ENCODE data around the gene APOOL.
"Not testable (repeated sequence)": the region's sequence is repeated elsewhere in the genome, so short reads cannot be mapped to it uniquely, and the experiment has no call there.

Gene APOOL

GRCh38 chrX:85077247-85077646 lies 73.6 kb downstream of the APOOL start:
- in situ Hi-C loops (cut with MboI; ENCODE audit: low sequenced_read_pairs): not testable (repeated sequence)

GRCh38 chrX:85084770-85085393 lies 81.2 kb downstream of the APOOL start:
- in situ Hi-C loops (cut with MboI; ENCODE audit: low sequenced_read_pairs): no loop called here

GRCh38 chrX:85089321-85089840 lies 85.7 kb downstream of the APOOL start:
- in situ Hi-C loops (cut with MboI; ENCODE audit: low sequenced_read_pairs): no loop called here

- in situ Hi-C loops (cut with MboI; ENCODE audit: low sequenced_read_pairs): no loop called here
Observed at GRCh38 chrX:85107407-85107806, 103.7 kb downstream of the APOOL start.

GRCh38 chrX:85108165-85108564 lies 104.5 kb downstream of the APOOL start:
- in situ Hi-C loops (cut with MboI; ENCODE audit: low sequenced_read_pairs): no loop called here

- in situ Hi-C loops (cut with MboI; ENCODE audit: low sequenced_read_pairs): no loop called here
Observed at GRCh38 chrX:85109235-85109634, 105.6 kb downstream of the APOOL start.

GRCh38 chrX:85111347-85111746 lies 107.7 kb downstream of the APOOL start:
- in situ Hi-C loops (cut with MboI; ENCODE audit: low sequenced_read_pairs): no loop called here

- in situ Hi-C loops (cut with MboI; ENCODE audit: low sequenced_read_pairs): no loop called here
Observed at GRCh38 chrX:85112293-85112692, 108.6 kb downstream of the APOOL start.

GRCh38 chrX:85113746-85114145 lies 110.1 kb downstream of the APOOL start:
- in situ Hi-C loops (cut with MboI; ENCODE audit: low sequenced_read_pairs): no loop called here

GRCh38 chrX:85114171-85114570 lies 110.5 kb downstream of the APOOL start:
- in situ Hi-C loops (cut with MboI; ENCODE audit: low sequenced_read_pairs): no loop called here

- in situ Hi-C loops (cut with MboI; ENCODE audit: low sequenced_read_pairs): no loop called here
Observed at GRCh38 chrX:85114776-85115175, 111.1 kb downstream of the APOOL start.

GRCh38 chrX:85115252-85115651 lies 111.6 kb downstream of the APOOL start:
- in situ Hi-C loops (cut with MboI; ENCODE audit: low sequenced_read_pairs): no loop called here

- in situ Hi-C loops (cut with MboI; ENCODE audit: low sequenced_read_pairs): no loop called here
Observed at GRCh38 chrX:85136409-85136808, 132.7 kb downstream of the APOOL start.

- in situ Hi-C loops (cut with MboI; ENCODE audit: low sequenced_read_pairs): no loop called here
Observed at GRCh38 chrX:85139422-85139821, 135.7 kb downstream of the APOOL start.

- in situ Hi-C loops (cut with MboI; ENCODE audit: low sequenced_read_pairs): no loop called here
Observed at GRCh38 chrX:85140964-85141363, 137.3 kb downstream of the APOOL start.

Measured in HL-60/S4 treated with phorbol 12-myristate 13-acetate at 8.2 ng/mL for 4 days and 3 days (cell line).